ENCODE measurements around the gene PTPRF. TPM values are rescaled to one million over a fixed set of nuclear protein-coding genes. Genes with fewer than 3 reads are reported as not detected.

Gene PTPRF
- polyA plus RNA-seq, 3 donors = 44.3 to 213 (median 48.9) TPM

GRCh38 chr1:43613075-43613942 is 82.6 kb downstream of the PTPRF start:
- H3K27ac ChIP-seq (ENCODE audit: low read depth, low read length) = no peak overlapping the region
- WGBS, 3 donors = 87 to 92% (median 90%) methylated on average over 22 of the region's 22 CpGs

GRCh38 chr1:43614211-43614610 is 83.5 kb downstream of the PTPRF start:
- 87 to 93% (median 90%) methylated on average over 11 of the region's 11 CpGs for WGBS, 3 donors
- no peak overlapping the region for H3K27ac ChIP-seq (ENCODE audit: low read depth, low read length)

GRCh38 chr1:43614891-43615290 is 84.2 kb downstream of the PTPRF start:
- WGBS, 3 donors = 77 to 91% (median 79%) methylated on average over 6 of the region's 6 CpGs
- H3K27ac ChIP-seq (ENCODE audit: low read depth, low read length) = no peak overlapping the region

GRCh38 chr1:43616383-43616782 is 85.7 kb downstream of the PTPRF start:
- no peak overlapping the region for H3K27ac ChIP-seq (ENCODE audit: low read depth, low read length)
- WGBS, 3 donors = 90 to 95% (median 94%) methylated on average over 7 of the region's 7 CpGs

GRCh38 chr1:43617011-43617410 is 86.3 kb downstream of the PTPRF start:
- no peak overlapping the region for H3K27ac ChIP-seq (ENCODE audit: low read depth, low read length)
- WGBS, 3 donors = 81 to 88% (median 87%) methylated on average over 5 of the region's 5 CpGs

- 91 to 94% (median 92%) methylated on average over 14 of the region's 14 CpGs for WGBS, 3 donors
- H3K27ac ChIP-seq (ENCODE audit: low read depth, low read length) = no peak overlapping the region
Measured at GRCh38 chr1:43617668-43618067, 87.0 kb downstream of the PTPRF start.

GRCh38 chr1:43618521-43619313 is 88.0 kb downstream of the PTPRF start:
- no peak overlapping the region for H3K27ac ChIP-seq (ENCODE audit: low read depth, low read length)
- WGBS, 3 donors = 93 to 95% (median 93%) methylated on average over 22 of the region's 22 CpGs

GRCh38 chr1:43619314-43619790 is 88.7 kb downstream of the PTPRF start:
- no peak overlapping the region for H3K27ac ChIP-seq (ENCODE audit: low read depth, low read length)
- 94 to 95% (median 94%) methylated on average over 21 of the region's 21 CpGs for WGBS, 3 donors

- H3K27ac ChIP-seq (ENCODE audit: low read depth, low read length) = no peak overlapping the region
- 93 to 95% (median 93%) methylated on average over 22 of the region's 22 CpGs for WGBS, 3 donors
Measured at GRCh38 chr1:43619996-43620920, 89.6 kb downstream of the PTPRF start.

- no peak overlapping the region for H3K27ac ChIP-seq (ENCODE audit: low read depth, low read length)
- WGBS, 3 donors = 90 to 95% (median 94%) methylated on average over 16 of the region's 16 CpGs
Measured at GRCh38 chr1:43620956-43621355, 90.3 kb downstream of the PTPRF start.

GRCh38 chr1:43621386-43621785 is 90.7 kb downstream of the PTPRF start:
- WGBS, 3 donors = 87 to 91% (median 91%) methylated on average over 3 of the region's 3 CpGs
- no peak overlapping the region for H3K27ac ChIP-seq (ENCODE audit: low read depth, low read length)

- 85 to 90% (median 87%) methylated on average over 17 to 18 of the region's 18 CpGs for WGBS, 3 donors
Measured at GRCh38 chr1:43621861-43622260, 91.2 kb downstream of the PTPRF start.

GRCh38 chr1:43622471-43622870 is 91.8 kb downstream of the PTPRF start:
- 80 to 85% (median 81%) methylated on average over 10 of the region's 10 CpGs for WGBS, 3 donors
- H3K27ac ChIP-seq (ENCODE audit: low read depth, low read length) = no peak overlapping the region

More at GRCh38 chr1:43621861-43622260, 91.2 kb downstream of the PTPRF start:
- no peak overlapping the region for H3K27ac ChIP-seq (ENCODE audit: low read depth, low read length)

GRCh38 chr1:43622901-43623780 is 92.5 kb downstream of the PTPRF start:
- no peak overlapping the region for H3K27ac ChIP-seq (ENCODE audit: low read depth, low read length)
- WGBS, 3 donors = 89 to 92% (median 89%) methylated on average over 13 of the region's 13 CpGs

- no peak overlapping the region for H3K27ac ChIP-seq (ENCODE audit: low read depth, low read length)
Measured at GRCh38 chr1:43625063-43625780, 94.5 kb downstream of the PTPRF start.

GRCh38 chr1:43632135-43632670 is 101.5 kb downstream of the PTPRF start:
- H3K27ac ChIP-seq (ENCODE audit: low read depth, low read length) = no peak overlapping the region
- WGBS, 3 donors = 47 to 58% (median 58%) methylated on average over 4 of the region's 4 CpGs

More at GRCh38 chr1:43625063-43625780, 94.5 kb downstream of the PTPRF start:
- 87 to 92% (median 90%) methylated on average over 16 of the region's 16 CpGs for WGBS, 3 donors

Measured in adipose tissue (tissue), 3 donors.